GM10847 (cell line): ENCODE results near the gene PUS3.

Experiments used
- POLR2A ChIP-seq: IDR thresholded peaks from 2 replicates; pipeline ENCODE4 v1.6.1; 2011; ENCODE audit not compliant: insufficient read length; ENCODE audit errors: extremely low read depth

Gene PUS3, protein sequence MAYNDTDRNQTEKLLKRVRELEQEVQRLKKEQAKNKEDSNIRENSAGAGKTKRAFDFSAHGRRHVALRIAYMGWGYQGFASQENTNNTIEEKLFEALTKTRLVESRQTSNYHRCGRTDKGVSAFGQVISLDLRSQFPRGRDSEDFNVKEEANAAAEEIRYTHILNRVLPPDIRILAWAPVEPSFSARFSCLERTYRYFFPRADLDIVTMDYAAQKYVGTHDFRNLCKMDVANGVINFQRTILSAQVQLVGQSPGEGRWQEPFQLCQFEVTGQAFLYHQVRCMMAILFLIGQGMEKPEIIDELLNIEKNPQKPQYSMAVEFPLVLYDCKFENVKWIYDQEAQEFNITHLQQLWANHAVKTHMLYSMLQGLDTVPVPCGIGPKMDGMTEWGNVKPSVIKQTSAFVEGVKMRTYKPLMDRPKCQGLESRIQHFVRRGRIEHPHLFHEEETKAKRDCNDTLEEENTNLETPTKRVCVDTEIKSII

DNA sequence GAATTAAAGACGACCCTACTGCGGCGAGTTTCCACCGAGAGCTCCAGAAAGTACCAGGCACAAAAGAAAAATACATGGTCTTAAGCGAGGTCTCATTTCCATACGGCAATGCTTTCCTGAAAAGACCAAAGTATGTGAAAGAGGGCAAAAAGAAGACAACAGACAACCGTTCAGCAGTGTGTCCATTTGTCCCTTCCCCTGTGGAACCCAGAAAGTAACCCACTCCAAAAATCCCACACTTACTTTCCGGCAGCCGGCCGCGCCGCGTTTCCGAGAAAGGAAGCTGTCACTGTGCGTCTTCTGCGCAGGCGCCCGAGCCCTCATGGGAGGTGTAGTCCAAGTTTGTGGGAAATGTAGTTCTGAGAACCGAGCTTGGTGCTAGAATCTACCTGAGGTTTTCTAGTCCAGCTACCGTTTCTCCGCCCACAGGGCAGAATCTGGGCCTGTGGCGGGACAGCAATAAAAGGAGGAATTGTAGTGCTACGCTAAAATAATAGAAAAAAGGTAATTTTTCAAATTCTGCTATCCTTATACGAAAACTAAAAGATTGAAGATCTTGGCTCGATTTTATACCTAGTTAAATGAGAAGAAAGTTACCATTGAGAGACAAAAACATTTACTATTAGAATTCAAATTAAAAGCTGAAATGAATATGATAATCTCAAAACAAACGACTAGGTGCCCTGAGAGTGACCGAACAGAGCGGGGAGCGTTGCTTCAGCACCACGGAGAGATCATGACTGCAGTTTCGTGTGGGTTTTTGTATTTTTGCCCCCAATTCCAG, at the start of gene PUS3:
TSS of gene PUS3 (minus strand) at position 280 of the 784 bp plus-strand sequence. CDS start 6,922 bp downstream, outside the sequence.
- TF ChIP-seq POLR2A = peak; percentile 42

DNA sequence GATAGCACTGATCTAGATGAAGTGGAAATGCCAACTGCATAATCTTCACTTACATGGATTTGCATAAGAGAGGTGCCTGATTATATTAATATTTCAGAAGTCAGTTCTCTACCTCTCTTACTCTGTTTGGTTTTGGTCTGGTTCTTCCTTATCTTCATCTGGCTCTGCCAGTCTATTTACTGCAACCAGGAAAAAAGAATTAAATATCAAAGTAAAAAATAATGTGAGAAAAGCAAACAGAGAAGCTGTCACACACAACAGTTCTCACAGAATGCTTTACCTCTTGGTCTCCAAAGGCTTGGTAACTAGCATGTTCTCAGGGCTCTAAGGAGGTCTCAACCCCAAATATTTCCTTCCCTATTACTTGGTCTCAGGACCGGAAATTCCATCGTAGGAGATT, 49.6 kb upstream of the PUS3 start:
- no peak for TF ChIP-seq POLR2A

DNA sequence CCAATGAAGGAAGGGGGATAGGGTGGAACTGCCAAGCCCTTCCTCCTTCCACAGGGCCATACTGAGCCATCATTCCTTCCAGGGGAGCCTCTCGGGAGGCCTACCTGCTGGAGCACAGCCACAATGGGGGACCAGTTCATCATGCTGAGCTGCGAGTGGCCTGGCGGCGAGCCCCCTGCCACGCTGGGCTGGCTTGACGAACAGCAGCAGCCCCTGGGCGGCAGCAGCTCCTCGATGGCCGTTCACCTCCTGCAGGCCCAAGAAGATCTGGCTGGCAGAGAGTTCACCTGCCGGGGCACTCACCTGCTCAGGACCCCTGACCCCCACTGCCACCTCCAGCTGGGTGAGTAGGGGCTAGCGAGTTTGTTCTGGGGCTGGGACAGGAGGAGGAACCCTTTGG, 48.7 kb upstream of the PUS3 start:
- no peak for TF ChIP-seq POLR2A

DNA sequence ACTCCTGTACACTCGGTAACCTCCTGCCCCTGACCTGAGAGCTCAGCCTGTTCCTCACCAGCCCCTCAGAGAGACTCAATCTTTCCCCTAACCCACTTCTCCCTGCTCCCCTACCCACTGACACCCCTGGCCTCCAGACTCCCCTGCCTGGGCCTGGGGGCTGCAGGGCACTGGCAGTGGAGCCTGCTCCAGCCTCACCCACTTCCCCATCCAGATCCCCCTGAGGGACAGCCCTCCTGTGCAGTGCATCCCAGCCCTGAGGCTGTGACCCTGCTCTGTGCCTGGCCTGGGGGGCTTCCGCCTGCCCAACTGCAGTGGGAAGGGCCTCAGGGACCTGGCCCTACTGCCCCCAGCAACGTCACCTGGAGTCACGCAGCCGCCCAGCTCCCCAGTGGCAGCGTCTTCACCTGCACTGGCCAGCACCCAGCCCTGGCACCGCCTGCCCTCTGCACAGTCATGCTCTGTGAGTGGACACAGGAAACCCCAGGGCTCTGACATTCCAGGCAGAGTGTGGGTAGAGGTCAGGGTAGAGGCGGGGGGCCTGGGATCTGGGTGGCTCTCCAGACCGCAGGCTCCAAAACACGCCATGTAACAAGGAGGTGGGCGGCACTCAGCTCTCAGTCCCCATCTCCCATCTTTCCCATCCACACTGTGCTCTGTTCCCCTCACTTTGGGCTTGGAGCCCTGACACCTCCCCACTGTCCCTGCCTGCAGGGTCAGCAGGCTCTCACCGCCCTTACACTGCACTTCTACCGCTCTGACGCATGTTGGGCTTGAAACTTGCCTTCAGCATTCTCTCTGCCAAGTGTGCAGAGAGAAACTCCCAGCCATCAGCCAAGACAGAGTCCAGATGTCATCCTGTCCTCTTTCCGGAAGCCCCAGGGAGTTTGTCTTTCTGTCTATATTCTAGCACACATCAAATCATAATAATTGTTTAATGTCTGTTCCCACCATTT, 48.0 kb upstream of the PUS3 start:
- no peak for TF ChIP-seq POLR2A

DNA sequence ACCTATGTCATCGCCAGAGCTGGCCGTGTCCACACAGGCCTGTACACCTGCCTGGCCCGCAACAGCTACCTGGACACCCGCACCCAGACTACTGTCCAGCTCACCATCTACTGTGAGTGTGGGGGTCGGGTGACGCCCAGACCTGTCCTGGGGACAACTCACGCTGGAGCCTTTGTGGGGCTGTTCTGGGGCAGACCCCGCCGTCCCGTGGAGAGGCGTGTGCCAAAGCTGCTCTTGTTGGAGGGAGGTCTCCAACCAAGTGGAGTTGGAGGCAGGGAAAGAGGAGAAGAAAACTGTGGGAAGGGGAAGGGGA, 47.1 kb upstream of the PUS3 start:
- TF ChIP-seq POLR2A = no peak

DNA sequence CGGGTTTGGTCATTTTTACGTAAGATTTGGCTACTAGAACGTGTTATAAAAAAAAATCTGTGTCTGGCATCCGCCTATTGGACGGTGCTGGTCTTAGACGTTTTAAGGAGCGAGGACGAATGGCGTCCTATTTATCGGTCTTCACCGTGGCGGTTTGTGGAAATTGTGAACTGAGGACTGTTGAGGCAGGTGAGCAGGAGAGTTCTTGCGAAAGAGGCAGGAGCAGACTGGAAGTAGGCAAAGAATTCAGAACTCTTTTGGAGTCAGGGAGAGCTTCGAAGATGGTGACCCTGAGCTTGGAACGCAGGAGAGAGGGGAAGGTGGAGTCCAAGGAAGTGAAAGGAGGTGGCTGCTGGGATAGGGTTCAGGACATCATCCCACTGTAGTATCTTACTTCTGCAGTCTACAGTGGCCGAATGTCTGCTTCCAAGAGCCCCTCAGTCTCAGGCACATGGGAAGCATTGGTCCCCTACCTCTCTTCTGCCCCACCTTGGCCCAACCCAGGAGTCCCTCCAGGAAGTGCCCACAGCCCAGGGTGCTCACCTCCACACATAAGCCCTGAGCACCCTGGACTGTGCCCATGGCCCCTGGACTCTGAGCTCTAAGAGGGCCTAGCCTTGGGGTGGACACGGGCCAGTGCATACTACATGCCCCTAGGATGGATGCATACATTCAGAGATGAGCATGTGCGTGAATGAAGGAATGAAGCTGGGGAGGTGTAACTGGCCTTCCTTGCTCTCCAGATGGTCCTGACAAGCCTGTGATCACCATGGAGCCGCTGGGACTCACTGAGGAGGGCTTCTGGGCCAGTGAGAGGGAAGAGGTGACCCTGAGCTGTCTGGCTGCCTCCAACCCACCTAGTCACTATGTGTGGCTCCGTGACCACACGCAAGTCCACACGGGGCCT, 46.5 kb upstream of the PUS3 start:
- no peak for TF ChIP-seq POLR2A

DNA sequence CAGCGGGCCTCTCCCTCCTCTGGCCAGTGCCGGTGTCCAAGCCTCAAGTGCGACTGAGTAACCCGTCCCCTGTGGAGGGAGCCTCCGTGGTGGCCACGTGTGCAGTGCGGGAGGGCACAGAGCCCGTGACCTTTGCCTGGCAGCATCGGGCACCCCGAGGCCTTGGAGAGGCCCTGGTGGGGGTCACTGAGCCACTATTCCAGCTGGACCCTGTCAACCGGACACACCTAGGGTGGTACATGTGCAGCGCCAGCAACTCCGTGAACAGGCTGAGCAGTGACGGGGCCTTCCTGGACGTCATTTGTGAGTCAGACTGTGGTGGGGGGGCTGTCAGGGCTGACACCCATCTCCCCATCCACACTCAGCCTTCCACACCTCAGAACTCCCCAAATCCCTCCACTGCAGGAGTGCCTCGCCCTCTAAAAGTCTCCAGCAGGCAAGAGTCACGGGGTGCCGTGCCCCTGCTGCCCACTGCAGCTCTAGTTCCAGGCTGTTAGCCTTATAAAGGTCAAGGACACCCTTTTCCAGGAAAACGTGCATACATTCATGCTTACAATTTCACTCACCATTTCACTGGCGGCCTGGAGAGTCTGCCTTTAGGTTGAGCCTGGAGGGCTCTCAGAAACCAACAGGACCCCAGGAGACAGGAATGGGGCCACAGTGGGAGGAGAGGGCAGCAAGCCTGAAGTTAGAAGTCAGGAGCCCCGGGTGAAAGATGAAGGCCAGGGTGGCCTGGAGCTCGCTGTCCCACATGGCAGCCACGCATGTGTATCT, 45.5 kb upstream of the PUS3 start:
- TF ChIP-seq POLR2A = no peak

DNA sequence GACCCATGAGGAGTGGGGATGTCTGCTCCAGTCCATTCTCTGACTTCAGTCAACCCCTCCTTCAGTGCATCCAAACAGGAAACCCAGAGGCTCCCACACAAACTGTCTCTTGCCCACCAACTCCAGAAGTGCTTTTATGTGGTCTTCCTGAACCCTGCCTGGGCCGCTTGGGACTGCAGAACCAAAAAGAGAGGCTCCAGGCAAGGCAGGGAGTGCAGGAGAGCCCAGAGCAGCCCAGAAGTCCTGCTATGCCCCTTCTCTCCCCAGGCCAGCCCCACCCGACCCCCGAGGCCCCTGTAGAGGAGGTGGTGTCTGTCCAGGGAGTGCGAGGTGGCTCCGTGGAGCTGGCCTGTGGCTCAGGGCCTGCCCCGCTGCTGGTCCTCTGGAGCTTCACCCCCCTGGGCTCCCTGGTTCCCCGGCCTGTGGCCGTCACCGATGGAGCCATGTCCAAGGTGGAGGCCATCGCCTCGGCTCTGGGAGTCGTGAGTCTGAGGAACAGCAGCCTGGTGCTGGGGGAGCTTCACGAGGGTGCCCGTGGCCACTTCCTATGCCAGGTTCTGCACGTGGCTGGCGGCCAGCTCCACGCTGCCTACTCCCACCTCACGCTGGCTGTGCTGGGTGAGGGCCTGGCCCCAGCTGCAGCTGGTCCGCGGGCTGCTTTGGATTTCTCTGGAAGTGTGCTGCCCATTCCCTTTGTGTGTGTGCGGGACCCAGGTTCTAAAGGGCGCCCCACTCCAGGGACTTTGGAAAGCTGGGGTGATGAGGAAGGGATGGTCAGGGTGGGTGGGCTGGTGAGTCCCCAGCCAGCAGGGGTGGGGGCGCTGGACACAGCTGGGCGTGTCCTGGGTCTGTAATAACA, 44.6 kb upstream of the PUS3 start:
- no peak for TF ChIP-seq POLR2A

DNA sequence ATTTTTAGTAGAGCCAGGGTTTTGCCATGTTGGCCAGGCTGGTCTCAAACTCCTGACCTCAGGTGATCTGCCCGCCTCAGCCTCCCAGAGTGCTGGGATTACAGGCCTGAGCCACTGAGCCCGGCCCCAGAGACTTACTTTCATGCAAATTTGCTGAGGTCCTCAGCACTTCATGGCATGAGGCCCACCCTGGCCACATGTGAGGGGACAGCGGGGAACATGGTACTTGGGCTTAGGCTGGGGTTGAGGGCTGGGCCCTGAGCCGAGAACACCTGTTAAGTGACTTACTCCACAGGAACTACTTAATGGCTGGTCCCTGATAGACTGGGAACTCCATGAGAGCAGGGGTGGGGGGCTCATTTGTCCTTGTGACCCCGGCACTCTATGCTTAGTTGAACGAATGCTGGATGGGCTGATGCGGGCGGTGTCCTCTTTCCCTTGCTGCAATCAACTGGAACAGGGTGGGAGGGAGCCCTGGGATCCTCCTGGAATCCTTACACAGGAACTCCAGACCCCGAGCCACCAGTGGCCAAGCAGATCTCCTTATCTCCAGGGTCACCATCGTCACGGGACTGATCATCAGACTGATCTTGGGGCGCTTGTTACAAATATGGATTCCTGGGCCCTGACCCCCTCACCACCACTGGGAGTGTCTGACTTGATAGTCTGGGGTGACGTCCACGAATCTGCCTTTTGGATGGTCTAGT, 43.9 kb upstream of the PUS3 start:
- no peak for TF ChIP-seq POLR2A

DNA sequence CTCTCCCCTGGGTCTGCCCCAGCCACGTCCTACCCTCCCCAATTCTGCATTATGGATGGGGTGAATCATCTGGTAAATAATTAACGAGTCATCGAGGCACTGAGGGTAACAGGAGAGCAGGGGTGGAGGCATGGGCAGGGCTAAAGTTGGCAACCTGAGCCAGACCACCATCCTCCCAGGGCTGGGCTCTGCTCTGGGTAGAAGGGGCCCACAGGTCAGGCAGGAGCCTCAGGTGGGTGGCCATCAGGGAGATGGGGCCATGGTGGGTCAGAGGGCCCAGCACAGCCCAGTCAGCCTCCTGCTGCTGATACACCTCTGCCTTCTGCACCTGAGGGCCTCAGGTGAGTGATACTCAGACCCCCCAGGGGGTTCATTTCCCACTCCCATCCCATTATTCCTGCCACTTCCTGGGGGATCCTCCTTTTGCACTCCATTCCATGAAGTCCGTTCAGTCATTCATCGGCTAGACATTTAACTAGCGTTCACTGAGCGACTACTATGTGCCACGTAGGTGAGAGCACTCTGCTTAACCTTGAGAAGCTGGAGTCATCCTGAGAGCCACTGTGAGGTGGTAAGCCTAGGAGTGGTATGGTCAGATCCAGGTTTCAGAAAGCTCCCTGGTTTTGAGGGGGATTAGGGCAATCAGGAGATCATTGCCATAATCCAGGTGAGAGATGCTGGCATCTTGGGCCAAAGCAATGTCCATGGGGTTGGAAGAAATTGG, 43.0 kb upstream of the PUS3 start, which contains the start of gene VSIG10L2:
TSS of gene VSIG10L2 (plus strand) at position 248 of the 724 bp plus-strand sequence. CDS start at position 260, 12 bp downstream.
- no peak for TF ChIP-seq POLR2A
